ENCODE results near the gene P2RY12.

DNA sequence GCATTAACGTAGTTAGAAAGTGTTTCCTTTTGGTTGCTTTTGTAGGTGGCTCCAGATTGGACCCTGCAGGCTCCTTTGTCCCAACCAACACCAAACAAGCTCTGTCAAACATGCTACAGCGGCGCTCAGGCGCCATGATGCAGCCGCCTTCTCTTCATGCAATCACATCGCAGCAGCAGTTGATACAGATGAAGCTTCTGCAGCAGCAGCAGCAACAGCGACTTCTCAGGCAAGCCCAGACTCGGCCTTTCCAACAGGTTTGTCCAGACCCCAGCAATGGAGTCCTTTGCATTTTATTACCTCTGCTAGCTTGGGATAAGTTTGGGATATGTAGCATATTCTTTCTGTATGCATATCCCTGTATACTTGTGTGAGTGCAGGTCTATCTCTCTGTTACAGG lies 10.1 kb upstream of the P2RY12 start:
- TF ChIP-seq ZNF24 (IDR thresholded peaks at IDR 0.05) = no peak
- no peak for TF ChIP-seq JUNB (CRISPR knock-in tag; conservative IDR thresholded peaks at IDR 0.05)
- TF ChIP-seq TEAD4 (IDR thresholded peaks at IDR 0.05; ENCODE audit: low read length) = no peak
- no peak for TF ChIP-seq TEAD4 (CRISPR knock-in tag; IDR thresholded peaks at IDR 0.05; ENCODE audit: borderline replicate concordance)
- no peak for TF ChIP-seq SP2 (IDR thresholded peaks at IDR 0.05; ENCODE audit: extremely low read depth, low read depth, low read length, poor library complexity, severe bottlenecking)
- TF ChIP-seq RBFOX2 (IDR thresholded peaks at IDR 0.05; ENCODE audit: low read depth, low read length) = no peak

All from K562 (cell line).